Upper lobe of right lung (tissue), 1 donor: ENCODE measurements around the gene FTL. TPM values are rescaled to one million over a fixed set of nuclear protein-coding genes. Genes with fewer than 3 reads are reported as not detected.

ENCODE experiments used
- ATAC-seq: fragments of 200-7000 bp; cut with Tn5 transposase; one replicate; pipeline ENCODE4 v1.9.1; 2020; ENCODE audit warnings: mild to moderate bottlenecking, moderate library complexity
- DNase-seq: peaks from one replicate; pipeline ENCODE4 v3.0.0-alpha.2; 2020
- H3K27ac ChIP-seq: fragments of 200-600 bp; one replicate; pipeline ENCODE4 v1.8.0; 2022
- H3K27me3 ChIP-seq: fragments of 200-600 bp; one replicate; pipeline ENCODE4 v1.8.0; 2022; ENCODE audit warnings: mild to moderate bottlenecking
- H3K36me3 ChIP-seq: fragments of 200-600 bp; one replicate; pipeline ENCODE4 v1.8.0; 2022
- H3K4me1 ChIP-seq: fragments of 200-600 bp; one replicate; pipeline ENCODE4 v1.8.0; 2022
- H3K4me3 ChIP-seq: fragments of 200-600 bp; one replicate; pipeline ENCODE4 v1.8.0; 2022; ENCODE audit warnings: mild to moderate bottlenecking
- H3K9me3 ChIP-seq: fragments of 200-600 bp; one replicate; pipeline ENCODE4 v1.8.0; 2022
- CTCF ChIP-seq: fragments of 200-600 bp; IDR thresholded peaks from one replicate; pipeline ENCODE4 v1.8.0; 2022; ENCODE audit warnings: antibody characterized with exemption
- intact Hi-C: fragments of 100-400 bp; cut with DNase I; formaldehyde crosslinking; loops from one replicate; pipeline ENCODE4 v1.11.0; 2022
- total RNA-seq: library from RNA; stranded (reverse); fragmentation: NEBNext Ultra II Directional; extraction: Animal tissue kit (Norgen Biotek cat#: 25700); gene quantifications from one replicate; pipeline ENCODE4 v1.2.1, GENCODE V29; 2021
- donor health status: DM: no; HTN: yes; CAD: no; lungs with severe emphysema.

FTL gene
- total RNA-seq, 1 donor from 2014 or later = 7,346 TPM

GRCh38 chr19:48966541-48967345, 1.6 kb downstream of the FTL start:
- Histone ChIP-seq H3K4me3 (peak overlapping the region; percentile 89), H3K27me3 (no peaks in the 10 kb centered on the region), H3K9me3 (no peaks in the 10 kb centered on the region), H3K4me1 (peaks cover 41% of the 10 kb centered on the region), H3K27ac (peak overlapping the region; percentile 95), H3K36me3 (peaks cover 23% of the 10 kb centered on the region)
- ATAC-seq = no peak
- TF ChIP-seq CTCF = no peak
- no peak for DNase-seq
- intact Hi-C loops = no loop called here

DNA sequence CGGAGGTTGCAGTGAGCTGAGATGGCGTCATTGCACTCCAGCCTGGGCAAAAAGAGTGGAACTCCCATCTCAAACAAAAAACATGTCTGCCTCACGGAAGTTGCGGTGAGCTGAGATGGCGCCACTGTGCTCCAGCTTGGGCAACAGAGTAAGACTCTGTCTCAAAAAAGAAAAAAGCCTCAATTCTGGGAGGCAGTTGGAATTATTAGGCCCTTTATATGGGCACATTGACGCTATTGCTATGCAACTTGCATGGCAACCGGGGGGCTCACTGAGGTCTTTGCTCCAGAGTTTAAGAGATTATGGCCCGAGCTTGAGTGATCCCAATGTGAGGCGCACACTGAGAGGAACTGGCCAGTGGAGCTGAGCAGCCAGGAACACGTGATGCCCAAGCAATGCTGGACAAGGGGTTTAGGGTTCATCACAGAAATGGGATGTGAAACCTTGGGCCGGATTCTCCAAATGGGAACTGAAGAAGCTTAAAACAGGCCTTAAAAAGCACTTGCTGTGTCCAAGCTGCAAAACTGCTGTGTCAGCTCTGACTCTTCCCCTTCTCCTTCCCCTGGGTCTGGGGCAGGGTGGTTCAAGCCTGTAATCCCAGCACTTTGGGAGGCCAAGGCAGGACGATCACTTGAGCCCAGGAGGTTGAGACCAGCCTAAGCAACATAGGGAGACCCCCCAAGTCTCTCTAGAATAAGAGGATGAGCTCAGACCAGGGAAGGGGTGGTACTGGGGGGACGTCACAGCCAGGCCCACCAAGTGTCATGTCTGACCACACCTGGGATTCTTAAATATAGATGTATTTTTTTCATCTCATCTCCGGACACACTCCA, 2.5 kb downstream of the FTL start:
- peaks cover 23% of the 10 kb centered on the region for H3K36me3 ChIP-seq
- H3K27ac ChIP-seq = peak overlapping the region; percentile 95
- H3K9me3 ChIP-seq = no peaks in the 10 kb centered on the region
- ATAC-seq (peak; percentile 19), DNase-seq (peak; percentile 77)
- H3K4me3 ChIP-seq = peak overlapping the region; percentile 89
- H3K27me3 ChIP-seq = no peaks in the 10 kb centered on the region
- no peak for TF ChIP-seq CTCF
- peaks cover 38% of the 10 kb centered on the region for H3K4me1 ChIP-seq
- intact Hi-C loops = no loop called here

DNA sequence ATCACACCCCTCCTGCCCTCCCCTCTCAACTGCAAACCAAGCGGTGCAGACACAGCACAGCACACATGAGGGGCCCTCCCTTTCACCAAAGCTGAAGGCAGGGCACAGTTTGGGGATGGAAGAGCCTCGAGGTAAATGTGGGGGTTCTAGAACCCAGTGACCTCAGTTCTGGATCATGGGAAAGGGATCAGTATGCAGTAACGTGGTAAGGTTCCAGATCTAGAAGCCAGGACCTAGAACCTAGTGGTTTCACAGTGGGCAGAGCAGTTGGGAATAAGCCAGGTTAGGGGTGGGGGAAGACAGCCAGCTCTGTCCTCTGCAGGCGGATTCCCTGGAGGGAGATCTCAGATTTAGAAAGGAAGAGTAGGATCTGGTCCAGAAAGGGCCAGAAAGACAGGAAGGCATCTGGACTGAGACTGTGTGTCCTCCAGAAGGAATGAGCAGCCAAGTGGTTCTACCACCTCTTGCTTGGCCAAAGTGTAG, 3.1 kb downstream of the FTL start:
- TF ChIP-seq CTCF = no peak
- intact Hi-C loops = no loop called here
- no peaks in the 10 kb centered on the region for H3K9me3 ChIP-seq
- ATAC-seq (no peak), DNase-seq (no peak)
- peaks cover 38% of the 10 kb centered on the region for H3K4me1 ChIP-seq
- peak overlapping the region; percentile 95 for H3K27ac ChIP-seq
- H3K27me3 ChIP-seq = no peaks in the 10 kb centered on the region
- H3K36me3 ChIP-seq = peaks cover 25% of the 10 kb centered on the region
- no peak overlapping the region for H3K4me3 ChIP-seq

DNA sequence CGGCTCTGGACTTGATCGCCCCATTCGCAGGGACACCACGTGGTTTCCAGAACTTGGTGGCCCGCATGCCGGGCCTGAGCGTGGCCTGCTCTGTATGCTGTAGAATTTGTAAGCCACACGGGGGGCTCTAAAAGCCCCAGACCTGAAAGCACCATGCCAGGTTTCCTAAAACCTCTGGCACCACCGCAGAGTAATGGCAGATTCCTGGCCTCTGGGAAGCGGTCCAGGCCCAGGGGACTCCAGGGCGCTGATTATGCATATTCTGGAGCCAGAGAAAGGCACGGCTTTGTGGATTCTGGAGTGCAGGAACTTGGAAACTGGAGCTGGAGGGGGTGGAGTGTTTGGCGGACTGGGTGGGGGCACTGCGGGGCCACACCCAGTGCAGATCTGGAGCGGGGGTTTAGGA, 3.7 kb downstream of the FTL start:
- Histone ChIP-seq H3K27ac (peak overlapping the region; percentile 95), H3K27me3 (no peaks in the 10 kb centered on the region), H3K36me3 (peaks cover 31% of the 10 kb centered on the region), H3K4me1 (peaks cover 32% of the 10 kb centered on the region), H3K9me3 (no peaks in the 10 kb centered on the region), H3K4me3 (no peak overlapping the region)
- no peak for TF ChIP-seq CTCF
- ATAC-seq (no peak), DNase-seq (no peak)
- intact Hi-C loops = no loop called here

DNA sequence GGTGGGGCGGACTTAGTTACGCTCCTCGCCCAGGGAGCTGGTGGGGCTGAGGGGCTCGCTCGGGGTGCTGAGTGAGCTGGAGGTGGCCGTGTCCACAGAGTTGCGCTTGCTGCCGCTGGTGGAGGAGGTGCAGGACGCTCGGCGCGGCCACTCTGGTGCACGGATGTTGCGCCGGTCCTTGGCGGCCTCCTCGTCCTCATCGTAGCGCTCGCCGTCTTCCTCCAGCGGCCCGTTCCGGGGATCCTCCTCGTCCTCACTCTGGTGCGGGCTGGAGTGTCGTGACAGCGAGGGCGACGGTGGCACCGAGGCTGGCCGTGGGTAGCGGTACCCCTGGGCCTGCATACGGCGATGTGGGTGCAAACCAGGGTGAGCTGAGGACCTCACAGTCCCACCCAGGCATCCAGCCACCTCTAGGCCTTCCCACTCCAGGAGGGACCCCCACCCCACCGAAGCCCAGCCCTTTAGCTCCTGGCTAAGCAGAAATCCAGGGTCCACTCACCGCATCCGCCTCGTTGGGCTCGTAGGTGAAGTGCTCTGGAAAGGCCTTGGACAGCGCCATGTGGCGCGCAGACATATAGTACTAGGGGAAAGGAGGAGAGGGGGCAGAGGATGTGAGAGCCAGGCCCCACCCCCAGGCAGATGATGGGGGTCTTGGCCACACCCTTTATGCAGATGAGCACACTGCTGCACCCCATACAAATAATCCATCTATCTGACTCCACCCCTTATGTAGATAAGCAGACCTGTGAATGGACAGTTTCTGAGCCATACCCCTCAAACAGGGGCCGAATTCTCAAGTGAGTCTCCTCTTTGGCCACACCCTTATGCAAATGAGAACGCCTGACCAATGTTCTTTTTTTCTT, 4.4 kb downstream of the FTL start:
- Histone ChIP-seq H3K27ac (no peak overlapping the region), H3K9me3 (no peaks in the 10 kb centered on the region), H3K4me3 (no peak overlapping the region), H3K27me3 (no peaks in the 10 kb centered on the region), H3K4me1 (peaks cover 25% of the 10 kb centered on the region), H3K36me3 (peaks cover 37% of the 10 kb centered on the region)
- DNase-seq (peak; percentile 68), ATAC-seq (no peak)
- intact Hi-C loops = no loop called here
- TF ChIP-seq CTCF = no peak
